Heart left ventricle (tissue), 13 donors: Measurements from ENCODE around the gene KIF16B.

Experiments
- CTCF ChIP-seq, 12 donors: fragments of 200-600 bp; sonication (generic) in 4 of 12; IDR thresholded peaks; one replicate each; pipeline versions ENCODE4 v1.5.0 to v1.8.0; 2018 to 2022; ENCODE audit warnings: antibody characterized with exemption in 12 of 12, mild to moderate bottlenecking in 5 of 12
- POLR2A ChIP-seq, 2 donors: fragments of 450-650 bp; IDR thresholded peaks; one replicate each; pipeline ENCODE4 v1.6.1; 2017; ENCODE audit warnings: antibody characterized with exemption in 2 of 2, mild to moderate bottlenecking in 2 of 2, moderate library complexity in 2 of 2
- donor health status: ischemic (EF 13 %, LVEDD 7.1; RV severe dilation, severe dysfunction).
- donor health status: DM: no; HTN: yes; CAD: no.
- donor health status: DM: no; HTN: no; CAD: no.
- donor health status: ischemic (EF 25% LVEDD 6.9; RV normal size, moderate dysfunction).
- donor health status: ischemic (EF 25% LVEDD 5.7; RV mildly dilated, moderate dysfunction).
- donor health status: ischemic (EF 35%, LVEDD 5.7; RV mildly dilated, moderate dysfunction).
- donor health status: nonischemic (EF 11% LVEDD 7.7; RV severe dilation, severe dysfunction).
- donor health status: DM: yes; HTN: yes; CAD: no.
- donor health status: PGD.
- donor health status: ischemic (EF 29% LVEDD 5.4; RV normal size, mild dysfunction).
- donor health status: nonischemic (EF 23%, LVEDD 6.1; RV moderate dilation, normal function).

GRCh38 chr20:16560216-16560615, 13.0 kb downstream of the KIF16B start:
- TF ChIP-seq CTCF (IDR thresholded peaks at IDR 0.05) (no peak), POLR2A (IDR thresholded peaks at IDR 0.05) (no peak)
